ENCODE data around the gene CLNK.
A peak's percentile ranks its signal among the peaks of the same experiment; 100 is the strongest.

The CLNK gene

DNA sequence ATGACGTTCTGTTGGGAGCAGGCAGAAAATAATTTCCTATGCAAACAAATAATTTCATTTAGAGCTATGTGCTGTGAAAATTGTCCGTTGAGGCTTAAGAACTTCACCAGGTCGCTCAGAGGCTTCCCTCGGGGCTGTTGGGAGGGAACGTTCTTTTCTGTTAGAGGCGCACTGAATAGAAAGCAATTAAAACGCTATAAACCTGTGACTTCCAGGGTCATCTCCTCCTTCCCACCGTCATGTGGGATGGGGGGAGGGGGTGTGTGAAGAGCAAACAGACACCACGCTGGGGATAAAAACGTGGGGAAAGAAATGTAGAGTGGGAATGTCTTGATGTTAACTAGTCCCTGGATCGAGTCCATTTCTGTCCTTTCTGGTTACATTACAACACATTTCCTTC, 192.1 kb downstream of the CLNK start:
- no peak for DNase-seq

DNA sequence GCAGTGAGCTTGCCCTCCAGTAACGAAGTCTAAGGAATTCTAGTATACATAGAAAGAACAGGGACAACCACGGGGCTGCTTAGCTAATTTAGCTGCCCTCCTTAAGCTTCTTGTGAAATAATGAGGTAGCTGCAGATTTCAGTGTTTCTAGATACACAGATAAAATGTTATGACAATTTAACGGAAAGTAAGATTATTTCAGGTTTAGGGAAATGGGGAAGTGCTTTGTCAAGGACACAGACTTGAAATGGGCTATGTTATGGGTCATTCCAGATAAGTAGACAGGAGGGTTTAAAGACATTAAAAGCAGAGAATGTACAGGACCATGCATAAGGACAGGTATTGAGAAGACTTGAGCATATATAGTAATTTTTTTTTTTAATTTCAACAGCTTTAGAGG, 193.2 kb downstream of the CLNK start:
- DNase-seq = no peak

DNA sequence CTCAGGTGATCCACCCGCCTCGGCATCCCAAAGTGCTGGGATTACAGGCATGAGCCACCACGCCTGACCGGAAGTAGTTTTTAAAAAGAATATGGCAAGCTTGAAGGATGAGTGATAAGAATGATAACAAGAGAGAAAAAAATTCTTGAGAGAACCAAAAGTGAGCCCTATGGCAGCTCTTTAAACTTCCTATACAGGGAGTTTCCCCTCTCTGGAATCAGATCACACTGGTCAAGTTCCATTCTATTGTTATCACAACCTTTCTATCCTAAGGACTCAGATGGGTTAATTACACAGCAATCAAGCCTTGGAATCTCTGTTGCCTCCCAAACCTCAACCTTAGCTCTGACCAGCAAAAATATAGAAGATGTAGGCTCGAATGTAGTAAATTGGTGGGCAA, 193.6 kb downstream of the CLNK start:
- DNase-seq = no peak

DNA sequence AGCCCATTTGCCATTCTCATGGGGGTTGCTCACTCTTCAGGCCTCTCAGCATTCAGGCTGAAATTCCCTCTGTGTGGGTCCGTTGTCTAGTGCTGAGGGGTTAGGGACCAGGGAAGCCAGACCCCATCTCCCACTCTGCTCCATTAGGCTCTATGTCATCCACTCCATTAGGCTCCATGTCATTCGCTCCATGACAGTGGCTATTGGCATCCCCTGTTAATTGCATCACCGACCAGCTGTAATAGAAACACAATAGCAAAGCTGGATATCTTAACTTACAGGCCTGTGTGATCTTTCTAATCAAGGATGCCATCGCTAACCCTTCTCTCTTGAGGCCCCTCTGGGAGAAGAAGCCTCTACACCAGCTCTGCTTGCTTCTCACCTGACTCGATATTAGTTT, 201.7 kb downstream of the CLNK start:
- DNase-seq = no peak

DNA sequence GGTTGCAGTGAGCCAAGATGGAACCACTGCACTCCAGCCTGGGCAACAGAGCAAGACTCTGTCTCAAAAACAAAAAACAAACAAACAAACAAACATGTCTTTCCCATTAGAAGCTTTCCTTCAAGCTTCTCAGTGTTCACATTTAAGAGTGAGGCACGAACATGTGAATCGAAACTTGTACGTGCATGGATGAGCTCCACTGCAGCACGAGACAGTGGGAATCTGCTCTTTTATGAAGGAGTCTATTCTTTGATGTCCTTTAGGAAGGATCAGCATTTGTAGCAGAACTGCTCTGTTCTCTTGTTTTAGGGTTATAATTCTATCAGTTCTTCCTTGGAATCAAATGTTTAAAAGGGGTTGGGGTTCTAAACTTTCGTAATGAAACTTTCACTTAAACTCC, 204.0 kb downstream of the CLNK start:
- DNase-seq = no peak

DNA sequence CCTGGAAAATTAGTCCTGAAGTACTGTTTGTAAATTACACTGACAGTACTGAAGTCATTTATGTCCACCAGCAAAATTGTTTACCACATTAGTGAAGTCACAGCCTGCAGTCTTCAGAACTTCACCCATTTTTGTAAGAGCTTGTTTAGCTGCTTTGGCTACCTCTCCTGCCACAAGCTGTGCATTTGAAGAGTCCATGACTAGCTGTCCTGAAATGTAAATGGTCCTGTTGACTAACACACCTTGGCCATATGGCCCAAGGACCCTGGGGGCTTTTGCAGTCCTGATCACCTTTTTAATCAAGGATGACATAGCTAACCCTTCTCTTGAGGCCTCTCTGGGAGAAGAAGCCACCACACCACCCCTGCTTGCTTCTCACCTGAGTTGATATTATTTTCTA, 205.9 kb downstream of the CLNK start:
- DNase-seq = no peak

DNA sequence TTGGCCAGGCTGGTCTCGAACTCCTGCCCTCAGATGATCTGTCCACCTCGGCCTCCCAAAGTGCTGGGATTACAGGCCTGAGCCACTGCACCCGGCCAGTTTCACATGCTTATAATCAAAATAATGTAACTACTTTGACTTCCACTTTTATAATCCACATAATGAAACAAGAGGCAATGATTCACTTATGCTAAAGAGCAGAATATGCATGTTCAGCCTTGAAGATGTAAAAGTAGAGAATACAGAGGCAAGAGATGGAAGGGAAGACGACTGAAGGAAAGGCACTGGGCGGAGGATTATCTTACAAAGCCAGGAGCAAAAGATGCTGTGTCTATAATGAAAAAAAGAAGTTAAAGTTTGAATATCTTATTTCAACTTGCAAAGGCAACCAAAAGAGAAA, 214.1 kb downstream of the CLNK start:
- no peak for DNase-seq

DNA sequence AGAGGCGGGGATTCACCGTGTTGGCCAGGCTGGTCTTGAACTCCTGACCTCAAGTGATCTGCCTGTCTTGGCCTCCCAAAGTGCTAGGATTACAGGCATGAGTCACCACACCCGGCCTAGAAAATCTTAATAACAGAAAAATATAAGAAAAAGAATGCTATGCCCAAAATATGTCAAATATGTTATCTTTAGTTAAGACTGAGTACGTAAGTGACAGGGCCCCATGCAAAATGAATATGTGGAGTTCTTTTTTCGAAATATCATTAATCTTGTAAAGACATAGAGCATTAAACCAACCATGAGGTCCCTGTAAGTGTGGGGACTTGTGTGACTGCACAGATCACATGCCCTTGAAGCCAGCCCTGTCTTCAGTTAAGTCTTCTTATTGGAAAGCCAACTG, 218.4 kb downstream of the CLNK start:
- DNase-seq = no peak

DNA sequence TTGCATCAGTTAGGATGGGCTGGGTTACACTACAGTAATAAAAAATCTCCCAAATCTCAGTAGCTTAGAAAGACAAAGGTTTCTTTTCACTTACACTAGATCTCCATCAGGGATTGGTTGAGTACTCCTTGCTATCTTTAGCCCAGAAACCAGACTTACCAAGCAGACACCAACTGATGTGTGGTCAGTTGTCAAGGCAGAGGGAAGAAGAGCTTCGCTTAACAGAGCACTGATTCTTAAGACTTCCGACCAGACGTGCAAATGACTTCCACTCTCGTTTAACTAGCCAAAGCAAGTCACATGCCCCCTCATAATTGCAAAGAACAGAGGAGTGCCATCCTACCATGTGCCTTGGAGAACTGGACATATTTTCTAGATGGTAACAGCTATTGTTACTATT, 221.7 kb downstream of the CLNK start:
- DNase-seq = no peak

DNA sequence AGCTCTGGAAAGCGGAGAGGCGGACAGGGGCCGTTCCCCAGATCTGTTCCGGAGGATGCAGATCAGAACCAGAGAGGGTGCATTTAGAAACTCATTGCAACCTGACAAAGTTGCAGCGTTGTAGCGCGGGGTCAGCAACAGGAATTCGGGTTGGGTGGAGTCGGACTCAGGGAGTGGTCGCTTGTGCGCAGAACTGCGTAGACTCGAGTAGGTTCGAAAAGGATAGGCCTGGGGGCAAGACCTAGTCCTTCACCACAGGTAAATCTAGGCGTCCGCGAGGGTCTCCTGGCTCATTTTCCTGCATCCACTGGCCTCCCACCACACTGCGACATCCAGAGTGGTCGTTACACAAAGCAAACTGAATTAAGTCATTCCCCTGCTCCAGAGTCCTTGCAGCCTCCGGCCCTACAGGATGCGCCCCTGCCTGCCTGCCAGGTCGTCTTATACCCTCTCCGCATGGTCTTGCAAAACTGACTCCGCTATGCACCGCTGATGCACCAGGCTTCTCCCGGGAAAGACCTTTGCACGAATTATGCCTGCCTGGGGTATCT, 222.6 kb downstream of the CLNK start:
- DNase-seq = no peak

DNA sequence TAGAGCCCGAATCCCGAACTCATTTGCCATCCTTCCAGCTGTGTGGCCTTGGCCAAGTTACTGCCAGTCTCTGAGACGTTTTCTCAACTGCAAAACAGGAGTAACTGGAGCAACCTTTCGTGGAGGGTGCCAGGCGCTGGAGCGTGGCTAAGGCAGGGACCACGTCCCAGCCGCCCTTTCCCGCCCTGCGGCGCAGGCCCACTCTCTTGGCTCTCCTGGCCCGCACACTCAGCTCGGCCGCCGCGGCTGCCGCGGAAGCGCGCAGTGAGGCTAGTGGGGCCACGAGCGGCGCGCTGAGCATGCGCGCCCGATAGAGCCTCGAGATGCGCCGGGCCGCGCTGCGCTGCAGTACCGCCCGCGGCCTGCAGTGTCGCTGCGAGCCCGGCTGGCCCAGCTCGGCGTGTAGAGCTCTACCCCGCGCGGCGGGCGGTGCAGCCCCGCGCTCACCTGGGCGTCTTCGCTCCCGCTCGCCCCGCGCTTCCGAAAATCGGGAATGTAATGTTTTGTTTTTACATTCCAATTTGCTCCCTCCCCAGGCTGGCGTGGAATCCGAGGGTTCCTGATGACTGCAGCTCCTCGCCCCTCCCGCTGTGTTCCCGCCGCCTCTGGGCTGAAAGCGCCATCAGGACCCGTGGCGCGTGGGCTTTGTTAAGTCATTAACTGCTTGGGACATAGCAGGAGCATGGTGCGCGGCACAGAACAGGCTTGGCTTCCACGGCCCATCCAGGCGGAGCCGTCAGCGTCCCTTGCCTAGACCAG, 223.3 kb downstream of the CLNK start:
- DNase-seq = peak; percentile 60

DNA sequence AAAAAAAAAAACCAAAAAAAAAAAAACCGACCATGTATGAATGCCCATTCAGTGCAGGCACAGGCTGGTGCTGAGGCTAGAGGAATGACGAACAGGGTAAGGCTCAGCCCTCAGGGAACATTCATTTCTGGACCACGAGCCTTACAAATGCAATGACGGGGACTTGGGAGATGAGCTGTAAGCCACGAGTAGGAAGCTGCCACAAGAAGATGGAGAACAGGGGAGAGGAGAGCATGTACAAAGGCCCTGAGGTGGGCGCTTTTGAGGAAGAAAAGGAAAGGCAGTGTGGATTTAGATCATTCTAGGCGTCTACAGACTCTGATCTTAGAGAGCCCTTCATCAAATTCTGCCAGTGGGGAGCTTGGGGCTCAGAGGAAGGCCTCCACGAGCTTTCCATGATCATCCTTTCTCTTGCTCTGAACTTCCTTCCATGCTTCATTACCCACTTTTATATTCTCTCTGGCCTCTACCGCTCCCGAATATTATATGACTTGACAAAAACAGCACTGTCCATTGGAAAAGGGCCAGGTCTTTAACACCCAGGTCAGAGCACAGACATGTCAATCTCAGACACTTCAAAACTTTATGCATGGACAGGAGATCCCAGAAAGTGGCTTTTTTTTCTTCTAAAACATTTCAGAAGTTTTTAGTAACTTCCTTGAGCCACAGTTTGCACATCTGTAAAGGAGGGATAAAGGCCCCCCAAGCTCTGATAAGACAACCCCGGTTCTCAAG, 224.1 kb downstream of the CLNK start:
- DNase-seq = no peak

DNA sequence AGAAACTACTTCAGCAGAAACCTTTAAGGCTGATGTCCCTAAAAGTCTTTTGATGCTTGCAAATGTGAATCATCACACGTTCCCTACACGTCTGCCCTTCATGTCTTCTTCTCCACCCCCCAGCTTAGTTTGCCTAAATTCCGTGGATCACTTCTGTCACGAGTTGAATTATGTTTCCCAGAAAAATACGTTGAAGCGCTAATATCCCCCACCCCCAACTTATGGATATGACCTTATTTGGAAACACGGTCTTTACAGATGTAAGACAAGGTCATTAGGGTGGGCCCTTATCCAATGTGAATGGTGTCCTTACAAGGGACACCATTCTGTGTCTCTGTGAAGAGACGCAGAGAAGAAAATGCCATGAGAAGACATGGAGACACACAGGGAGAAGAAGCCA, 225.3 kb downstream of the CLNK start:
- no peak for DNase-seq

DNA sequence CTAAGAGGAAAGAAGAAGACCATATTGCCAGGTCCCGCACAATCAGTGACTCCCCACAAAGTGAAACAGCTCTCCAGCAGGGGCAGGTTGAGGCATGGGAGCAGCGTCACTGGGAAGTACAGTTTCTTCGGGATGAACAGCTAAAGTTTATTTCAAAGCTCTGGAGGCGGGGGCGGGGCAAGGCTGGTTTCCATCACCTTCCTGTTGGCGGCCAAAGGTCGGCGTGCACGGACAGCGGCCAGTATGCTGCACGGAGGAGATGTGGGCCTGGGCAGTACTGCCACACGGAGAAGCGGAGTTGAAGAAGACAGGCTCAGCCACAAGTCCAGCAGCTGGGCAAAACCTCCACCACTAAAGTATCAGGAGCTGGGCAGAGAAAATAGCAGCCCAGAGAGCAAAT, 226.4 kb downstream of the CLNK start:
- no peak for DNase-seq

DNA sequence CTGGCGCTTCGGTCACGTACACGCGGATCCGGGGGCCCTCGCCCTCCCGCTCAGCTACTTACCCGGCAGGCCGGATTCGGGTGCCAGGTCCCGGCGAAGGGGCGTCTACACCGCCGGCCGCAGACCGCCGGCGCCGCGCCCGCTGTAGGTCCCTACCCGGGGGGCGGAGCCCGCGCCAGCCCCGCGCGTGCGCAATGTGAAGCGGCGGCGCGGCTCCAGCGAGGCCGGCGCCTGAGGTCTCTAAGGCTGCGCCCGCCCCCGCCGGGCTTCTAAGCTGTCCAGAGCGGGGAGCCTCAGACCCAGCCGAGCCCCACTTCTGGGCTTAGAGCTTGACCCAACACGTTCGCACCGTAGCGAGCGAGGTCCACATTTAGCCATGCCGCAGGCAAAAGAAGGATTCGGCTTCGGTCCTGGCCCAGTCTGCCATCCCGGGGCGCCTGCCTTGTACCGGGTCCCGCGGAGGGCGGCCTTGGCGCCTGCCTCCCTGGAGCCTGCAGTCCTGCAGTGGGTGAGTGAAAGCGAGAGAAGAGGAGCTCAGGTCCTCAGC, 227.2 kb downstream of the CLNK start, which contains the start of gene ZNF518B:
ZNF518B (minus strand) TSS at position 172 of the 547 bp plus-strand sequence. CDS start 11,098 bp downstream, outside the sequence.
- peak; percentile 39 for DNase-seq

DNA sequence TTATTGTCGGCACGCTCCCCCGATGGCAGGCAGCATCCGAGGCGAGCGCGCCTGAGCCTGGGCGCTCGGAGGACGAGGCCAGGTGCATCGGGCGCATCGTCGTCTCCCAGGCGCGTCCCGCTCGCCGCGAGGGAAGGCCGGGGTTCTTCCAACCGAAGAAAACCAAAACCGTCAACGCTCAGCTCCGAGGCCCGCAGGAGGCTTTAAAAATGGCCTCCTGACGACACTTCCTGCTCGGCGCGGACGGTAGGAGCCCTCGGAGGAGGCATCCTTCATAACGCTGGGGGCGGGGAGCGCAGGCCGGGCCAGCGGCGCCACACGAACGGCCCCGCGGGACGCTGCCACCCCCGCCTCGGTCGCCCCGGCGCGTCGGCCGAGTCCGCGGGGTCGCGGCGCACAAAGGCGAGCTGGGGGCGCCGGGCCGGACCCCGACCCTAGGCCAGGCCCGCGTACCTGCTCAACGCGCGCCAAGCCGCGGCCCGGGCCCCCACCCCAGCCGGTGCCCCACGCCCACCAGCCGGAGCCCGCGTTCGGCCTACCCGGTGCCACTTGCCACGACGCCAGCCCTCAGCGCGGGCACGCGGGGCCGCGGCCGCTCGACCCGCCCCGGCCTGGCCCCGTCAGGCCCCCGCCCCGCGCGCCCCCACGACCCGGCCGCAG, 227.8 kb downstream of the CLNK start:
- no peak for DNase-seq

DNA sequence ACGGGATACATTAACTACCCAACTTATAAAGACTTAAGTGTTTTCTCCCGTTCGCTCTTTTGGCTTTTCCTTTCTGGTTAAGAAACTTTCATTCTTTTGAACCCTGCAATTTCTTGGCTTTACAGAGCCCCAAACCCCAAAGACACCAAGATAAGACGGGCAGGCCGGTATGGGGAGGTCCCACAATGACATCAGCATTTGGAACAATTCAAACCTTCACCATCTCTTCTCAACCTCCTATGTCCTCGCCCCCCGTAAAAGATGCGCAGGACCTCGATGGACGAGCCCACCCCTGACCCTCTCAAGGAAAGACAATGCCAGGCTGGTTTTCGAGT, 228.3 kb downstream of the CLNK start:
- no peak for DNase-seq

DNA sequence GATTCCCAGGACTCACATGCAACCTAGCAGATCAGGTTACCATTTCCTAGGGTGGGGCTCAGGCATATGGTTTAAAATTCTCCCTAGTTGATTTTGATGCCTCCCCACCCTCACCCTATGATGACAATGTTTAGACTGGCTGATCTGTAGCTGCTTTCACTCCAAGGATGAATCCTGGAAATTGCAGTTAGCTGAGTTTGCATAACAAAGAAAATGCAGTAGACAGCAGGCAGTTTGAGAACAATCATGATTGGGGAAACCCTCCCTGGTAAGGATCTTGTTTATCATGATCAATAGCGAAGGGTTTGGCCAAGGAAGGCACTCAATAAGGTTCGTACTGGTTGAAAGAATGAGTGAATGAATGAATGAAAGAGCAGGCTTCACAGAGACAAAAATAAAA, 229.4 kb downstream of the CLNK start:
- no peak for DNase-seq

DNA sequence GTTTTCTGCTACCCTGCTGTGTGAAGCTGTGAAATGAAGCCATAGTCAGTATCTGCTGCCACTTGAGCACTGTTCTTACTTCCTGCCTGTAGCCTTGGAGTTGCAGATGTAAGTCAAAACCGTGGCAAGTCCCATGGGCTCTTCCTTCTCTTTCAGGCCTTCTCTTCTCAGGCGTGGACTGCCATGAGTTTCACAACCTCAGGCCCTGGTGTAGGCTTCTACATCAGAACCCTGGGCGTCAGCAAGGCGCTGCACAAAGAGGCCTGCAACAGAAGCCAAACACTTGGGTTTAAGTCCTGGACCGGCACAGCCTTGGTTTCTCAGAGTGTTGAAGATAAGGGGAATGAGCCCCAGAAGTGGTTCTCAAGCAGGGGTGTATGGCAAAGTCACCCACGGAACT, 229.8 kb downstream of the CLNK start:
- no peak for DNase-seq

DNA sequence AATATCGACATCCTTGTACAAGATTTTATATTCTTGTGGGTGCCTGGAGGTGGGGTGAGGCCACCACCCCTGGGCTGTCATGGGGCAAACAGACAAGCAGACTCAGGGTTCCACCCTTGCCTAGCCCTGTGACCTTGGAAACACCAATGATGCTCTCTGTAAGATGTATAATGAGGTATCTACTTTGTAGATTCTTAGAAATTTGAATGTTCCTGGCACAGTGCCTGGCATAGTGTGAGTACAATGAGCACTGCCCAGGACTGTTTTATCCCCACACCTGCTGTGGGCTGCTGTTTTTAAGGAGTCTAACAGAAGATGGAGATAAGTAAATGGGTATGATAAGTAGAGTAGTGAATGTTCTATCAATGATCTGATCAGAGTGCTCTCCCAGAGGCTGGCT, 230.4 kb downstream of the CLNK start:
- no peak for DNase-seq

DNA sequence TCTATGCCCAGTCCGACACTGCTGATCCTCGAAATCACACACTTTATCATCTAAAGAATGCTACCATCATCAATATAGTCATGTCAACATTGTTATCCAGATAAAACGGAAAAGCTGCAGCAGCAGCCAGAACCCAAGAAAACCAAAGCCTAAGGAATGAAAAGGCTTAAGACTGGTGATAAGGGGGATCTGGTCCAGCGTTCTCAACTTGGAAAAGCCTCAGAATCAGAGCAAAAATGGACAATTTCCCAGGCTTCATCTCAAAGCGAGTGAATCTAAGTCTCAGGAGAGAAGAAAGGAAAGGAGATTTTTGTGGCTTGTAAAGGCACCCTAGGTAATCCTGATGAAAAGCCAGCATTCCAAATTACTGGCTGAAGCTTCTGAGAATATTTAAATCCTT, 235.6 kb downstream of the CLNK start:
- DNase-seq = no peak

DNA sequence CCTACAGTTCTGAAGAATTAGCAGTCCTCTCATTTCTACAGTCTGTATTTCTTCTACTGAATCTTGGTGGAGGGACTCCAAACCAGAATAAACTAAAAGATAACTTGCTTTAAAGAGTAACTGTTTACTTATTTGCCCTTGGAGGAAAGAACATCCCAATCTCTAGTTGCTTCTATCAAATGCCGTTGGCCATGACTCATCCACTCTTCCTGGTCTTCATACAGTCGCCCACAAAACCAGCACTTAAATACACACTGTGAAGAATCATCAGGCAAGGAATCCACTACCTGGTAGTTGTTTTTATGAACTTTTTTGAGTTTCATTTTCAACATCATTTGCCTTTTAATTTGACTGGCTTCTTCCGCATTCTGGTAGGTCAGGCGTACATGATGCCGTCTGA, 241.6 kb downstream of the CLNK start:
- no peak for DNase-seq

DNA sequence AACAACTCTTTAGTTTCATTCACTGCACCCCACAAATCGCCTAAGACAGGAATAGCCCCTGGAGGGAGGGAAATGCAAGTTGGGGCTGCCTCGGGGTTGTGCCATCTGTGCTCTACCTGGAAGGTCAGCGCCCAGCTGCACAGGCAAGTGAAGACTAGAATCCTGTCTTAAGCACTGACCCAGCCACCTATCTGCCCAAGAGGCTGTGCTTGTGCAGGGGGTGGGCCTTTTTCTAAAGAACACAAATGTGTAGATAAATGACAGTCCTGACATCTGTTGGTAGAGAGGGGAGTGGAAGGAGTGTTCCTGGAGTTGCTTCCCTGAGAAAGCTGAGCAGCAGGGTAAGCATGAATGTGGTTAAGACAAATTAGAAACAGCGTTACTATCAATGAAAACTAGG, 243.1 kb downstream of the CLNK start:
- DNase-seq = no peak

DNA sequence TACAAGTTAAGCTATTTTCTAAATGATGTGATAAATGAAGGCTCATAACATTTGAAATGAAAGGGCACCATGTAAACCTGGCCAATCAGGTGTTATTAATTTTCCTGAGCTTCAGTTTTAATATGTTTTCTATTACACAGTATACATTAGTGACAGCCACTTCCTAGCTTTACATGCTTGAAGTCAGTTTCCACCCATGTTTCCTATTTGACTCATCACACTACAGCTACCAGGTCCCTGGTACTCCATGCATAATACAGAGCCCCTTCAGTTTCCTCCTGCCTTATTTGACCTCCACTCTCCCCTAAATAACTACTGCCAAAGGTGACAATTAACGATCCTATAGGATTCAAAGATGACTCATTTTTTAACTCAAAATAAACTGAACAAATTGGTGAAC, 245.6 kb downstream of the CLNK start:
- DNase-seq = no peak
